Activated naive CD4-positive, alpha-beta T cell (primary cell): ENCODE data around the gene POTEH.
"Not testable (repeated sequence)": the region's sequence is repeated elsewhere in the genome, so short reads cannot be mapped to it uniquely, and the experiment has no call there.

ENCODE experiments used
- DNase-seq, 4 experiments: peaks; one replicate each; lab custom pipeline; 2025; lab: John Stamatoyannopoulos, UW

Gene POTEH

GRCh38 chr22:15738157-15738908 is 48.5 kb downstream of the POTEH start:
- DNase-seq = not testable (repeated sequence)

- DNase-seq = not testable (repeated sequence)
These were observed 49.1 kb downstream of the POTEH start for GRCh38 chr22:15738909-15739391.

GRCh38 chr22:15747636-15748323 is 58.0 kb downstream of the POTEH start:
- not testable (repeated sequence) for DNase-seq

- DNase-seq = not testable (repeated sequence)
These were observed 59.5 kb downstream of the POTEH start for GRCh38 chr22:15749181-15749970.

GRCh38 chr22:15759443-15760097 is 69.7 kb downstream of the POTEH start:
- DNase-seq = not testable (repeated sequence)

GRCh38 chr22:15760388-15761150 is 70.7 kb downstream of the POTEH start:
- DNase-seq = not testable (repeated sequence)

- DNase-seq = not testable (repeated sequence)
These were observed 71.4 kb downstream of the POTEH start for GRCh38 chr22:15761151-15761777.

- DNase-seq = not testable (repeated sequence)
These were observed 73.7 kb downstream of the POTEH start for GRCh38 chr22:15763559-15763958.
